ENCODE data around the gene RPL13A.
A peak's percentile ranks its signal among the peaks of the same experiment; 100 is the strongest.

Gene RPL13A

DNA sequence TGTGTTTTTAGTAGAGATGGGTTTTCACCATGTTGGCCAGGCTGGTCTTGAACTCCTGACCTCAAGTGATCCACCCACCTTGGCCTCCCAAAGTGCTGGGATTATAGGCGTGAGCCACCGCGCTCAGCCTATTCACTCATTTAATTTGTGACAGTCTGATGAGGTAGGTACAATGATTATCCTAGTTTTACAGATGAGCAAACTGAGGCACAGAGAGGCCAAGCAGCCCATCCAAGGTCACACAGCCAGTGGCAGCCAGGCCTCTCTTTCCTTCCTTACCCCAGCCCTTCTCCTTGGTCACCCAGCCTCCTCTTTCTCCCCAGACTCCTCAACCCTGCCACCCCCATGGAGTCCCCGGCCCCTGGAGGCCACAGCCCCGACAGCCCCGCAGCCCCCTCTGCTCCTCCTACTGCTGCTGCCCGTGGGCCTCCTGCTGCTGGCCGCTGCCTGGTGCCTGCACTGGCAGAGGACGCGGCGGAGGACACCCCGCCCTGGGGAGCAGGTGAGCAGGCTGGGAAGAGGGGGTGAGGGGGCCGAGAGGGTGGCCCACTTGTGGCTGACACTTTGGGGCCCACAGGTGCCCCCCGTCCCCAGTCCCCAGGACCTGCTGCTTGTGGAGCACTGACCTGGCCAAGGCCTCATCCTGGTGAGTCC lies 7.3 kb upstream of the RPL13A start:
- no peak overlapping the region for H3K4me3 ChIP-seq (ENCODE audit: low read depth, low read length)

DNA sequence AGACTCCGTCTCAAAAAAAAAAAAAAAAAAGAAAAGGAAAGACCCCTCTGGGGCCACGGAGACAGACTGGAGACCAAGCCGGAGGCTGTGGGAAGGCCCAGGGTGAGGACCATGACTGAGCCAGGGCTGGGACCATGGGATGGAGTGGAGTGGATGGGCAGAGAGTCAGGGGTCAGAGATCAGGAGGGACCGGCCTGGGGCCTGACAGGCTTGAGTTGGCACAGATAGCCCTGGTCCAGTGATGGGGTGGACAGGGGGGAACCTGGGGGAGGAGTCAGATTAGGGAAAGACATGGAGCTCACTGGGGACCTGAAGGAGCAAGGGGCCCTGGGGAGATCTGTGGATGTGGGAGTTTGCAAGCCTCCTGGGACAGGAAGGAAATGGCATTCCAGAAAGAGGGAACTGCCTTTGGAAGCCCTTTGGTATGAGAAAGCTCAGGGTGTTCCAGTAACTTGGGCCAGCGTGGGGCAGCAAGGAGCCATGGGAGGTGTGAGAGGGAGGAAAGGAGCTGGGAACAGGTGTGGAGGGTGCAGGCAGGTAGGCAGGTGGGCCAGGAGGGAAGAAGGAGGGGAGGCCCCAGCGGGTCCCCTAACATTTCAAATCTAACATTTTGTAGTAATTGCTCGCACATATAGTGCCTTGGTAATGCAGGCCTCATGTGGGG lies 6.3 kb upstream of the RPL13A start:
- H3K4me3 ChIP-seq (ENCODE audit: low read depth, low read length): no peak overlapping the region

DNA sequence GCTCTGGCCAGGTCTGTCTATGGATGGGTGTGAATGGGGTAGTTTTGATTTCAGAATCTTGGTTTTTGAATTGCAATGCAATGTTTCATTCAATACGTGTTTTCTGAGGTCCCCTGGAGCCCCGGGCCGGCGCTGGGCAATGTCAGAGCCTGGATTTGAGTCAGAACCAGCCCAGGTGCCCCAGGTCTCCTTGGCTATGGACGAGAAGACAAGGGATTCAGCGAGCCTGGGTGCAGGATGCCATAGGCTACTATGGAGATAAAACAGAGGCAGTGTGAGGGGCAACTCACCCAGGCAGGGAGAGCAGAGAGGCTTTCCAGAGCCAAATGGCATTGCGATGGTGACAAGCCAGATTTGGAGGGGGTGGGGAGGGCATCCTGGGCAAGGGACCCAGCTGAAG lies 1.2 kb upstream of the RPL13A start:
- H3K4me3 ChIP-seq (ENCODE audit: low read depth, low read length): no peak overlapping the region

DNA sequence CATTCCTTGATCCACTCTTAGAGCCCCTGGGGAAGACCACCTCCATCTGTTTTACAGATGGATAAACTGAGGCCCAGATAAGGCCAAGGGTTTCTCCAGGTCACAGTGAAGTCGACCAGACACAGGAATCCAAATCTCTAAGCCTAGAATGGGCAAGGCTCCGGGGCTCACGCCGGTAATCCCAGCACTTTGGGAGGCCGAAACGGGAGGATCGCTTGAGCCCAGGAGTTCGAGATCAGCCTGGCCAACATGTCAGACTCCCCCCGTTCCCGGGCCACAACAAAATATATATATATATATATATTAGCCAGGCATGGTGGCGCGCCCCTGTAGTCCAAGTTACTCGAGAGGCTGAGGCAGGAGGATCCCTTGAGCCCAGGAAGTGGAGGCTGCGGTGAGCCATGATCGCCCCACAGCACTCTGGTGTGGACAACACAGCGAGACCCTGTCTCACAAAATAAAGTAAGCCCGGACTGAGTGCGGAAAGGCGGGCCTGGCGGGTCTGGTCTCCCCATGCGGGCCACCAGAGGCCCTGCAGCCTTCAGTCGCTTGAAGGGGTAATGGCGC lies 615 bp upstream of the RPL13A start:
- H3K4me3 ChIP-seq (ENCODE audit: low read depth, low read length): no peak overlapping the region

DNA sequence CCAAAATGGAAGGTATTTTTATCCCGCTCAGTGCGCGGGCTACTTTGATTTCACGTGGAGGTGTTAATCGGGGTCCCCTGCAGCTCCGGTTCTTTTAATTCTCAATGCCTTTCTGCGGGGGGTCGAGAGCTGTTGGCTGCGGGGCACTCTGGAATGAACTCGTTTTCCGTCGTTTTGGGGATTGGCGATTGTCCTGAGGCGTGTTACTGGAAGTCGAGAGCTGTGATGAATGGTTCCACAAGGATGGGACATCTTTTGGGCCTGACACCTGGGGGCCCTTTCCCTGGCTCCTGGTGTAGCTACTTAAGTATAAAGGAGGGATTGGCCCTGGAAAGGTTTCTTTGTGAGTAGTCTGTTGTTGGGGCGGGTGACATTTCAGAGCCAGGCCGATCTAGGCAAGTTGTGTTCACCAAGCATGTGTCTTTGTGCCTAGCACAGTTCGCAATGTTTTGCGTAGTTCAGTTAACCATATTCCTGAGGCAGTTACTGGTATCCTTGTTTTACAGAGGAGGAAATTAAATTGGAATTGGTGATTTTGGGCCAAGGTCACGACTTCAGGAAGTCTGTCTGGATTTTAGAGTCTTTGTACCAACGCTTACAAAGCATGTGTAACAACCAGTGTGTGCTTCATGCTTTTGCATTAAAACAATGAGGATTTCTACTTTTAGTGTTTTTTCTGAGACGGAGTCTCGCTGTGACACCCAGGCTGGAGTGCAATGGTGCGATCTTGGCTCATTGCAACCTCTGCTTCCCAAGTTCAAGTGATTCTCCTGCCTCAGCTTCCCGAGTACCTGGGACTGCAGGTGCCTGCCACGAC lies 846 bp downstream of the RPL13A start:
- H3K4me3 ChIP-seq (ENCODE audit: low read depth, low read length): peak overlapping the region; percentile 100

DNA sequence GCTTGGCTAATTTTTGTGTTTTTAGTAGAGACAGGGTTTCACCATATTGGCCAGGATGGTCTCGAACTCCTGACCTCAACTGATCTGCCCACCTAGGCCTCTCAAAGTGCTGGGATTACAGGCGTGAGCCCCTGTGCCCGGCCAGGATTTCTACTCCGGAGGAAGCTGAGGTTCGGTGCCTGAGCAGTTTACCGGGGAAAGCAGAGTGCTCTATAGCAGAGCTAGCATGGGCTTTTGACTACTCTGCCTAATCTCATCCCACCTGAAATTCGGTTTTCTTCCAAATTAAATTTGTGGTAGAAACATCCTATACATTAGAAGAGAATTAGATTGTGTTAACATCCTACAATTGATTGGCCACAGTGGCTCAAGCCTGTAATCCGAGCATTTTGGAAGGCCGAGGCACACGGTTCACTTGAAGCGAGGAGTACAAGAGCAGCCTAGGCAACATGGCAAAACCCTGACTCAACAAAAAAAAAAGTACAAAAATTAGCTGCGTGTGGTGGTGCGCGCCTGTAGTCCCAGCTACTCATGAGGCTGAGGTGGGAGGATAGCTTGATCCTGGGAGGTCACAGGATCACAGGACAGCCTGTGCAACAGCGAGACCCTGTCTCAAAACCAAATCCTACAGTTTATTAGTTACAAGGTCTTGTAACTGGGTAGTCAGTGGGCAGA lies 1.6 kb downstream of the RPL13A start:
- H3K4me3 ChIP-seq (ENCODE audit: low read depth, low read length): peak overlapping the region; percentile 100

DNA sequence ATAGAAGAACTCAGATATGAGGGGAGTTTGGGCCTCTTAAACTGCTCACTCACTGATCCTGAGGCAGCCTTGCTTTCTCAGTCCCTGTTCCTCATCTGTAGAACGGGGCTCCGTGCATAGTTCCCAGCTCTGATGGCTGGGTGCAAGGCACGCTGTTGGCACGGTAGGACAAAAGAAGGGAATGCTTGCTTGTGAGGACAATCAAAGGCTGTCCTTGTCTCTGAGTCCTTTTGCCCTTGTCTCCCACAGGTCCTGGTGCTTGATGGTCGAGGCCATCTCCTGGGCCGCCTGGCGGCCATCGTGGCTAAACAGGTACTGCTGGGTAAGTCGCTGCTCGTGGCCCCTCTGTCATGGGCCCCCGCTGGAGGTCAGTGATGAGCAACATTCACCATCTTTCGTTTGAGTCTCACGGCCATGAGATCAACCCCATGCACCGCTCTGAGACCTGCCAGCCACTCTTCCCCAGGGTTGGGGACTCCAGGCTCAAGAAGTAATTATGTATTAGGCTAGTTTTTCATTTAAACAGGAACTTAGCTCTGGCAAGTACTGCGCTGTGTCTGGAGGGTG lies 2.3 kb downstream of the RPL13A start:
- H3K4me3 ChIP-seq (ENCODE audit: low read depth, low read length): peak overlapping the region; percentile 100

DNA sequence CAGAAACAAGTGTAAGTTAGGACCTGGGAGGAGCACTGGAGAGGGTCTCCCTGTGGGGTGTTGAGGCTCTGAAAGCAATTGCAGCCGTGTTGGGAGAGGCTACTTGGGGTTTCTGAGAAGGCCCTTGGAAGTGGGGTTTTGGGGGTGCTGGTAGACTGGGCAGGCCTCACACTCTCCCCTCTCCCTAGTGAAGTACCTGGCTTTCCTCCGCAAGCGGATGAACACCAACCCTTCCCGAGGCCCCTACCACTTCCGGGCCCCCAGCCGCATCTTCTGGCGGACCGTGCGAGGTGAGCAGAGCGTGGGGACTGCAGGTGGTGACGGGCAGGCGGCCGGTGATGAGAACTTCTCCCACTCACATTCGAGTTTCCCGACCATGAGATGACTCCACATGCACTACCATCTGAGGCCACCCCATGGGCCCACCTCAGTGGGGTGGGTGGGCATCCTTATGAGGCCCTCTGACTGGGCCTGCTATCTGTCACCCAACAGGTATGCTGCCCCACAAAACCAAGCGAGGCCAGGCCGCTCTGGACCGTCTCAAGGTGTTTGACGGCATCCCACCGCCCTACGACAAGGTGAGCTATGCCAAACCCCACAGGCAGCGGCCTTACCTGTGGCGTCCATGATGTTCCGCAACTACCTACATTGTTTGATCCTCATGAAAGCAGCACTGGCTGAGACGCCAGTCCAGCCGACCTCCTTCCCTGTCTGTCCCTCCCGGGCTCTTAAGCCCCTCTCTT lies 3.0 kb downstream of the RPL13A start:
- H3K4me3 ChIP-seq (ENCODE audit: low read depth, low read length): no peak overlapping the region

DNA sequence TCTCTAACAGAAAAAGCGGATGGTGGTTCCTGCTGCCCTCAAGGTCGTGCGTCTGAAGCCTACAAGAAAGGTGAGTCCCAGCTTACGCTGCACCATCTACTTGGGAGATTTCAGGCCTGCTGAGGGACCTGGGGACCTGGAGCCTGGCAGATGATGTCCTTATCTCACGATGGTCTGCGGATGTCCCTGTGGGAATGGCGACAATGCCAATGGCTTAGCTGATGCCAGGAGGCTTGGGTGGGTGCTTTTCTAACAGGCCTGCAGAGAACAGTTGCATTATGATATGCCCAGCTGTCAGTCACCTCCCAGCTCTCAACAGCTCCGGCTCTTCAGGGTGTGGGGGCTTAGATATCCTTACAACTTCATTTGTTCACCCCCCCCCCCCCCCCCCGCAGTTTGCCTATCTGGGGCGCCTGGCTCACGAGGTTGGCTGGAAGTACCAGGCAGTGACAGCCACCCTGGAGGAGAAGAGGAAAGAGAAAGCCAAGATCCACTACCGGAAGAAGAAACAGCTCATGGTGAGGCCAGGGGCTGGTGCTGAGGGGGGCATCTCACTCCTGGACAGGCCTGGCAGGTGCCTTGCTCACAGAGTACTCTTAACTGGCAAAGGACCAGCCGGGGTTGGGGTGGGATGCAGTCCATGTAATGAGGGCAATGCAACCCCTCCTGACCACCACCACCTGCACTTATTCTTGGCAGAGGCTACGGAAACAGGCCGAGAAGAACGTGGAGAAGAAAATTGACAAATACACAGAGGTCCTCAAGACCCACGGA lies 3.8 kb downstream of the RPL13A start:
- no peak overlapping the region for H3K4me3 ChIP-seq (ENCODE audit: low read depth, low read length)

DNA sequence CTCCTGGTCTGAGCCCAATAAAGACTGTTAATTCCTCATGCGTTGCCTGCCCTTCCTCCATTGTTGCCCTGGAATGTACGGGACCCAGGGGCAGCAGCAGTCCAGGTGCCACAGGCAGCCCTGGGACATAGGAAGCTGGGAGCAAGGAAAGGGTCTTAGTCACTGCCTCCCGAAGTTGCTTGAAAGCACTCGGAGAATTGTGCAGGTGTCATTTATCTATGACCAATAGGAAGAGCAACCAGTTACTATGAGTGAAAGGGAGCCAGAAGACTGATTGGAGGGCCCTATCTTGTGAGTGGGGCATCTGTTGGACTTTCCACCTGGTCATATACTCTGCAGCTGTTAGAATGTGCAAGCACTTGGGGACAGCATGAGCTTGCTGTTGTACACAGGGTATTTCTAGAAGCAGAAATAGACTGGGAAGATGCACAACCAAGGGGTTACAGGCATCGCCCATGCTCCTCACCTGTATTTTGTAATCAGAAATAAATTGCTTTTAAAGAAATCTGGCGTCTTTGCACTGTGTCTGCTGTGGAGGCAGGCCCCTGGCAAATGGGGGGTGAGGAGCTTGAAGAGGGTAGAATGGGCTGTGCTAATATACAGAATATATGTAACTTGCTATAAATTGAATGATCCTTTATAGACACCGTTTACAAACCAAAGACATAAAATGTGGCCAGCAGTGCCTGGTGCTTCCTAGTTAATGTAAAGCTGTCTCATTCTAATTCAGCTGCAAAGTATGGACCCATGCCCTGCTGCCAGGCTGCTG lies 4.6 kb downstream of the RPL13A start:
- no peak overlapping the region for H3K4me3 ChIP-seq (ENCODE audit: low read depth, low read length)

DNA sequence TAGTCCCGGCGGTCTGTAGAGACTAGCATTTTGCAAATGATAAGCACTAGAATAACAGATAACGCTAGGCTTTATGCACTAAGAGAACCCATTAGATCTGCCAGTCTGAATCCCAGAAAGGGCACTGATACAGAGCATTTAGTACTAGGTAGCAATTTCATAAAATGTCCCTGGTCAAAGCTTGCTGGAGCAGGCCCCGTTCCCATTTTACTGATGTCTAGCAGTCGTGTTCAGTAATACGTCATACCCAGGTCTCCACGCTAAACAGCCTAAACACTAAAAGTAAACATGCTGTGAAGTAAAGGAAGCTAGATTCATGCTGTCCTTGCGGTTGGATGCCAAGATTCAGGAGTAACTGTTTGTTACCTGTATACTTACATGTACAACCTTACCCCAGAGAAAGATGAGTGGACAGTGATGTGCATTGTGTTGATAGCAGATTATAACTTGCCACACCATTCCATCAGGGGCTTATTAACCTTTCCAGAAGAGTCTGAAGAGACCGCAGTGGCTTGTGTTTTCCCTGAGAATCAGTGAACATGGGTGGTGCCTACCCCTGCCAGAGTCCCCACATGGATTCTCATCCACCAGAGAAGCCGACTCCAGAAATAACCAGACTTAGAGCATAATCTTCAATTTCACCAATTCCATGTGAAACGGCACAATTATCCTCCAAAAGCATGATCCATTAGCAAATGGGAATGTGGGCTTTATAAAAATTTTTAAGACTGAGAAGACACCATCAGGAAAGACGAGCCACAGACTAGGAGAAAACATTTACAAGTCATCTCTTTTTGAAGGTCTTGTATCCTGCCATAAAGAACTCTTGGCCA lies 5.4 kb downstream of the RPL13A start:
- no peak overlapping the region for H3K4me3 ChIP-seq (ENCODE audit: low read depth, low read length)

DNA sequence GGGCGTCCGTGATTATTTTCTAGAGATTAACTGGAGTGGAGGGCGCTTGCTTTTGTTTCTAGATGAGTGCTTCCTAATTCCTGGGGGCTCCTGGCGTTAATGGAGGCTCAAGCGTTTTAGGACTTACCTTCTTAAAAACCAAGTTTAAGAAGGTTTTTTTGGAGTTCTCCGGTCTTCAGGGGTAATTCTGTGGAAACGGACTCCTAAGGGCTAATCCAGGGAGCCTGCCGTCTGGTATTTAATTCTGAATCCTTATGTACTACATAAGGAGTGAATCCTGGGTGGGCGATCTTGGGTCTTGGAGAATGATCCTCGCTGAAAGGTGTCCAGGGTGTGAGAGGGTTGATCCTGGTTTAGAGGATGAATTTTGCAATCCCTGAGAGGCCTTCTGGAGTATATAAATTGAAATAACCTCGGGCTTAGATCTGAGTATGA lies 9.2 kb downstream of the RPL13A start:
- peak overlapping the region; percentile 92 for H3K4me3 ChIP-seq (ENCODE audit: low read depth, low read length)

DNA sequence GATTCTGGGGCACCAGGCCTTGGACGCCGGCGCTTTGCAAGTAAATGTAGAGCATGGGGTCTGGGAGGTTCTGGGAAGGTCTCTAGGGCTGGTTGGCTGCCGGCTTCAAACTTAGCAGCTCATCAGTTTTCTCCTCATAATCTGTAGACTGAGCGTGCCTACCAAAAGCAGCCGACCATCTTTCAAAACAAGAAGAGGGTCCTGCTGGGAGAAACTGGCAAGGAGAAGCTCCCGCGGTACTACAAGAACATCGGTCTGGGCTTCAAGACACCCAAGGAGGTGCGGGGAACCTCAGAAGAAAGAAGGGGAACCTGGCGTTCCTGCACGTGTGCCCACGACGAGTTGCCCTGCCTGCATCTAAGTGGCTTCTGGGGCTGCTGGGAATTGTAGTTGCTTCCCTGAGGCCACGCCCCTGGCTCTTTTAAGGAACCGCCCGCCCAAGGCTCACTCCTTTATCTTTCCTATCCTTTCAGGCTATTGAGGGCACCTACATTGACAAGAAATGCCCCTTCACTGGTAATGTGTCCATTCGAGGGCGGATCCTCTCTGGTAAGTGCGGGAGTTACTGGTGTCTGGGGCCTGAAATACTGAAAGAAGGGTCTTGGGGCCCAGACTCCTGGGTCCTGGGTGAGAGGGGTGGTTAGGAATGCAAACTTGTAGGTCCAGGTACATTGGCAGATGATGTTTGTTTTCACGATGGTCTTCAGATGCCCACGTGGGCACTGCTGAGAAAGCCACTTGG lies 9.8 kb downstream of the RPL13A start:
- peak overlapping the region; percentile 92 for H3K4me3 ChIP-seq (ENCODE audit: low read depth, low read length)

DNA sequence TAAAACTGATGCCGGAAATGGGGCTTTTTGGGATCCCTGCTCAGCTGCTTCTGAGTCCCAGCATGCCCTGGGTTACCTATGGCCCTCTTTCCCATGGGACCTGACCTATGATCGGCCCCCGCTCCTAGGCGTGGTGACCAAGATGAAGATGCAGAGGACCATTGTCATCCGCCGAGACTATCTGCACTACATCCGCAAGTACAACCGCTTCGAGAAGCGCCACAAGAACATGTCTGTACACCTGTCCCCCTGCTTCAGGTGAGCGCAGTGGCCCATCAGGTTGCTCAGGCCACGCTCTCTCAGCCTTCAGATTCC lies 10.3 kb downstream of the RPL13A start:
- no peak overlapping the region for H3K4me3 ChIP-seq (ENCODE audit: low read depth, low read length)

DNA sequence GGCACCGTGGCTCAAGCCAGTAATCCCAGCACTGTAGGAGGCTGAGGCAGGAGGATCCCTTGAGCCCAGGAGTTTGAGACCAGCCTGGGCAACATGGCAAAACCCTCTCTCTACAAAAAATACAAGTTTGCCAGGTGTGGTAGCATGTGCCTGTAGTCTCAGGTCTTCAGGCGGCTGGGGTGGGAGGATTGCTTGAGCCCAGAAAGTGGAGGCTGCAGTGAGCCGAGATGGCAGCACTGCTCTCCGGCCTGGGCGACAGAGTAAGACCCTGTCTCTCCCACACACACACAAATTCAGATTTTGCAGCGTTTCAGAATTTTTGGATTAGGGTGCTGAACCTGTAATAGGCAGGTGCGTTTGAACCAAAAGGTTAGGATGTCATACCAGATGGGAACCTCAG lies 11.1 kb downstream of the RPL13A start:
- H3K4me3 ChIP-seq (ENCODE audit: low read depth, low read length): no peak overlapping the region

DNA sequence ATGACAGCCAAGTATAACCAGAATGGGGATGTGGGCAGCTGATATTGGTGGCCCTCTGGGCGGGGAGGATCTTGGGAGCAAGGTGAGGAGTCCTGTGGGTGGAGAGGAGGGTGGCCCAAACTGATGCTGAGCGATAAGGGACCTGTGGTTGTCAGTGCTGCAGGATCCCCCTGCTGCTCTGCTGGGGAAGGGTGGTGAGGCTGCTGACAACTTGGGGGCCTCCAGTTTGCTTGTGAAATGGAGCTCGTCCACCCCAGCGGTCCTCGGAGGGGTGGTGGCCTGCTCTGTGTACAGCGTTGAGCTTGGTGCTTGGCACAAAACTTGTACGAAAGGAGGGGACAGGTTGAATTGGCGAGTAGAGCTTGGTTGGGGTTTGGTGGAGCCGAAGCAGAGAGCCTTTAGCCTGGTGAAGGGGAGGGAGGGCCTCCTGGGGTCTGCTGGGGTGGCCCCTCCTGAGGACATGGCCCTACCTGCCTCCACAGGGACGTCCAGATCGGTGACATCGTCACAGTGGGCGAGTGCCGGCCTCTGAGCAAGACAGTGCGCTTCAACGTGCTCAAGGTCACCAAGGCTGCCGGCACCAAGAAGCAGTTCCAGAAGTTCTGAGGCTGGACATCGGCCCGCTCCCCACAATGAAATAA lies 11.7 kb downstream of the RPL13A start:
- no peak overlapping the region for H3K4me3 ChIP-seq (ENCODE audit: low read depth, low read length)

Measured in iPS-11a (cell line).